Measurements from ENCODE around the gene TMSB4X.

DNA sequence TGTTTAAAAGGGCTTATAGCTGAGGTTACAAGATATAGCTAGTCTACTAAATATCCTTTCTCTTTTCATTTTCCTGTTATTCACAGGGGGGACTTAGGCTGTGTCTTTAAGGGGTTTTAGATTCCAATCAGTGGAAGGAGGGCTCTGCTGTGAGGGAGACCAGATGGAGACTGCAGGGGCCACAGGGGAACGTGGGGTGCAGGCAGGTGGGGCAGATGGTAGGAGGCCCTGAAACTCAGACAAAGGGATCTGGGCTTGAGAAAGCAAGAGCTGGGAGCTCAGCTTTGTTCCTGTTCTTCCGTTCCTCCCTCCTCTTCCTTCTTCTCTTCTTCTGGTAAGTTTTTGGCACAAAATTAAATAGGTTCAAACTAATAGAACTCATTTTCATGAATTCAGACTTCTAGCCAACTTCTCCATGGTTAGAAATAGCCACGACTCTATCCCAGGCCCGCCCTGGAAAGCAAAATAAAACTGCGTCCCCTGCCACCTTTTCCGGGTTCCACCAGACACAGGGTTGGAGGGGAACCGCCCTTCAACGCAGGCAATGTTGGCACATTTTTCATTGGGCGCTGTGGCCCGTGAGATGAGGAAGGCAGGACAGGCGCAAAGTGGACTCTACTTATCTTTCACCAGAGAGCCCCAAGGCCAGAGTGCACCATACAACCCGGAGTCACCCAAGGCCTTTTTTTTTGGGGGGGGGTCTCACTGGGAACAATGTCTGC, 3.5 kb upstream of the TMSB4X start:
- TF ChIP-seq POLR2A (IDR thresholded peaks at IDR 0.05) = no peak
- TF ChIP-seq, protein P1, sequence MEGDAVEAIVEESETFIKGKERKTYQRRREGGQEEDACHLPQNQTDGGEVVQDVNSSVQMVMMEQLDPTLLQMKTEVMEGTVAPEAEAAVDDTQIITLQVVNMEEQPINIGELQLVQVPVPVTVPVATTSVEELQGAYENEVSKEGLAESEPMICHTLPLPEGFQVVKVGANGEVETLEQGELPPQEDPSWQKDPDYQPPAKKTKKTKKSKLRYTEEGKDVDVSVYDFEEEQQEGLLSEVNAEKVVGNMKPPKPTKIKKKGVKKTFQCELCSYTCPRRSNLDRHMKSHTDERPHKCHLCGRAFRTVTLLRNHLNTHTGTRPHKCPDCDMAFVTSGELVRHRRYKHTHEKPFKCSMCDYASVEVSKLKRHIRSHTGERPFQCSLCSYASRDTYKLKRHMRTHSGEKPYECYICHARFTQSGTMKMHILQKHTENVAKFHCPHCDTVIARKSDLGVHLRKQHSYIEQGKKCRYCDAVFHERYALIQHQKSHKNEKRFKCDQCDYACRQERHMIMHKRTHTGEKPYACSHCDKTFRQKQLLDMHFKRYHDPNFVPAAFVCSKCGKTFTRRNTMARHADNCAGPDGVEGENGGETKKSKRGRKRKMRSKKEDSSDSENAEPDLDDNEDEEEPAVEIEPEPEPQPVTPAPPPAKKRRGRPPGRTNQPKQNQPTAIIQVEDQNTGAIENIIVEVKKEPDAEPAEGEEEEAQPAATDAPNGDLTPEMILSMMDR (IDR thresholded peaks at IDR 0.05) = no peak
